Measurements from ENCODE around the gene ALAD.
A peak's percentile ranks its signal among the peaks of the same experiment; 100 is the strongest.

Gene ALAD

GRCh38 chr9:113350937-113351336, 50.1 kb downstream of the ALAD start:
- in situ Hi-C loops (cut with HindIII; ENCODE audit: low sequenced_read_pairs) = no loop called here
- H3K4me3 ChIP-seq (ENCODE audit: low read depth, low read length) = no peak overlapping the region
- TF ChIP-seq, protein P1, sequence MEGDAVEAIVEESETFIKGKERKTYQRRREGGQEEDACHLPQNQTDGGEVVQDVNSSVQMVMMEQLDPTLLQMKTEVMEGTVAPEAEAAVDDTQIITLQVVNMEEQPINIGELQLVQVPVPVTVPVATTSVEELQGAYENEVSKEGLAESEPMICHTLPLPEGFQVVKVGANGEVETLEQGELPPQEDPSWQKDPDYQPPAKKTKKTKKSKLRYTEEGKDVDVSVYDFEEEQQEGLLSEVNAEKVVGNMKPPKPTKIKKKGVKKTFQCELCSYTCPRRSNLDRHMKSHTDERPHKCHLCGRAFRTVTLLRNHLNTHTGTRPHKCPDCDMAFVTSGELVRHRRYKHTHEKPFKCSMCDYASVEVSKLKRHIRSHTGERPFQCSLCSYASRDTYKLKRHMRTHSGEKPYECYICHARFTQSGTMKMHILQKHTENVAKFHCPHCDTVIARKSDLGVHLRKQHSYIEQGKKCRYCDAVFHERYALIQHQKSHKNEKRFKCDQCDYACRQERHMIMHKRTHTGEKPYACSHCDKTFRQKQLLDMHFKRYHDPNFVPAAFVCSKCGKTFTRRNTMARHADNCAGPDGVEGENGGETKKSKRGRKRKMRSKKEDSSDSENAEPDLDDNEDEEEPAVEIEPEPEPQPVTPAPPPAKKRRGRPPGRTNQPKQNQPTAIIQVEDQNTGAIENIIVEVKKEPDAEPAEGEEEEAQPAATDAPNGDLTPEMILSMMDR (IDR thresholded peaks at IDR 0.05; ENCODE audit: low read depth, low read length, missing control alignments) = no peak
- no peak for DNase-seq (ENCODE audit: low read depth)

- TF ChIP-seq, protein P1 (IDR thresholded peaks at IDR 0.05; ENCODE audit: low read depth, low read length, missing control alignments) = no peak
- no peak for DNase-seq (ENCODE audit: low read depth)
- no peak overlapping the region for H3K4me3 ChIP-seq (ENCODE audit: low read depth, low read length)
- in situ Hi-C loops (cut with HindIII; ENCODE audit: low sequenced_read_pairs) = no loop called here
These were observed 50.9 kb downstream of the ALAD start for GRCh38 chr9:113350107-113350661.

DNA sequence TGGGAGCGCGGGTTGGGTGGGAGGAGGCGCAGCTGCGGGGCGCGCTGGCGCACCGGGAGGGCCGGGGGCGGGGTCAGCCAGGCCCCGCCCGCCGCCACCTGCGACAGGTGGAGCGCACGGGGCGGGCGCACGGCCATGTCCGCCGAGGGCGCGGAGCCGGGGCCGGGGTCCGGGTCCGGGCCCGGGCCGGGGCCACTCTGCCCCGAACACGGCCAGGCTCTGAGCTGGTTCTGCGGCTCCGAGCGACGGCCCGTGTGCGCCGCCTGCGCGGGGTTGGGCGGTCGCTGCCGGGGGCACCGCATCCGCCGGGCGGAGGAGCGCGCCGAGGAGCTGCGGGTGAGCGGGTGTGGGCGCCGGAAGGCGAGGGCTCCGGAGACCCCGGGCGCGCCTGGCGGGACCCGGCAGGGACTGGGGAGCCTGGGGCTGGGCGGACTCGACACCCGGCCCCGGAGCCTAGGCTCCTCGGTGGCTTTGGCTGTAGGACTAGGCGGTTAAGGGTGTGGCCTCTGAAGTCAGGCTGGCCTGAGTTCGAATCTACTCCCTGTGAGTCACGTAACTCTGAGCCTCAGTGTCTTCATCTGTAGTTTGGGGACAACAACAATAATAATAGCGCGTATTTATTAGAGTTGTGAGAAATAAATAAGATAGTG, 51.5 kb downstream of the ALAD start, which contains the start of gene BSPRY:
TSS of gene BSPRY (plus strand) at position 97 of the 650 bp plus-strand sequence. CDS start at position 136, 39 bp downstream.
- H3K4me3 ChIP-seq (ENCODE audit: low read depth, low read length) = peak within 1 kb of the TSS; percentile 16
- TF ChIP-seq, protein P1 (IDR thresholded peaks at IDR 0.05; ENCODE audit: low read depth, low read length, missing control alignments) = no peak
- in situ Hi-C loops (cut with HindIII; ENCODE audit: low sequenced_read_pairs) = no loop called here
- no peak for DNase-seq (ENCODE audit: low read depth)

DNA sequence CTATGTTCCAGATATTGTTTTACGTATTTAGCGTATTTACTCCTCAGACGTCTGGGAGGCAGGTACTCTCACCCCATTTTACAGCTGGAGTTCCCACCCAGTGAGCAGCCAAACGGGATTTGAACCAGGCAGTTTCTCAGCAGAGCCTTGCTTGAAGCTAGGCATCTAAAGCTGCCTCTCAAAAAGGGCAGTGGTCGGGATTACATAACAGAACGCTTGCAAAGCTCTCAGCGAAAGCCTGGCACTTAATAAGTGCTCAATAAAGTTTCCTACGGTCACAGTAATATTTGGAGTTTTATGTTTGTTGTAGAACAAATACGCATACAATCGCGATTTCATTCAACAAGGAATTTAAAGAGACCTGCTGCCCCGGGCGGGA, 52.0 kb downstream of the ALAD start:
- no peak for DNase-seq (ENCODE audit: low read depth)
- TF ChIP-seq, protein P1 (IDR thresholded peaks at IDR 0.05; ENCODE audit: low read depth, low read length, missing control alignments) = no peak
- H3K4me3 ChIP-seq (ENCODE audit: low read depth, low read length) = no peak overlapping the region
- in situ Hi-C loops (cut with HindIII; ENCODE audit: low sequenced_read_pairs) = no loop called here

DNA sequence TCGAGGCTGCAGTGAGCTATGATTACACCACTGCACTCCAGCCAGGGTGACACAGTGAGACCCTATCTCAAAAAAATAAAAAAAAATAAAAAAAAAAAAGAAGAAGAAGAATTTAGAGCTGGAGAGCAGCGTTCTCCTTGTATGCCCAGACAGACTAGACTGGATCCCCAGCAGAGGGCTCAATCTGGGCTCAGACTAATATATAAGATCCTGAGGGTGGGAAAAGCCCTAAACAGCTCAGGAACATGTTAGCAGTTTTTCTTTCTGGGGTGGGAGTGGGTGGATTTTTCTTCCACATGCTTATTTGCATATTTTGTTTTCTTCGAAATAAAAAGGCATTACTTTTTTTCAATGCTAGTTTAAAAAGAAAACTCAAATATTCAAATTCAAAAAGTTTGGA, 52.6 kb downstream of the ALAD start:
- DNase-seq (ENCODE audit: low read depth) = no peak

DNA sequence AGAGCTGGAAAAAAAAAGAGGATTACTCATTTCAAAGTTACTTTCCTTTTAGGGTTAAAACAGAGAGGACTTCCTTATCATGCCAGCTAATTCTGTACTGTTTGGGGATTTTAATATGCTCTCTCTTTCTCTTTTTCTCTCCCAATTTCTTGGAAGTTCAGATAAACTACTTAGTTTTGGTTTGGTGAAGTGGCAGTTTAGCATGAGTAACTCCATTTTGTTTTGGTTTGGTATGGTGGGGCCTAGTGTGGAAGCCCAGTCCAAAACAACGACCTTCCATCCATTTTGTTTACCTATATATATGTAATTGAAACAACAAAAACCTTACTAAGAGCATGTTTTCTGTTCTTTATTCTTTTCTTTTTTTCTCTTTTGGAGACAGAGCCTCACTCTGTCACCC, 55.4 kb downstream of the ALAD start:
- no peak overlapping the region for H3K4me3 ChIP-seq (ENCODE audit: low read depth, low read length)
- DNase-seq (ENCODE audit: low read depth) = no peak
- in situ Hi-C loops (cut with HindIII; ENCODE audit: low sequenced_read_pairs) = no loop called here
- TF ChIP-seq, protein P1 (IDR thresholded peaks at IDR 0.05; ENCODE audit: low read depth, low read length, missing control alignments) = no peak

More for the DNA sequence above, 52.6 kb downstream of the ALAD start:
- no peak overlapping the region for H3K4me3 ChIP-seq (ENCODE audit: low read depth, low read length)
- in situ Hi-C loops (cut with HindIII; ENCODE audit: low sequenced_read_pairs) = no loop called here
- TF ChIP-seq, protein P1 (IDR thresholded peaks at IDR 0.05; ENCODE audit: low read depth, low read length, missing control alignments) = no peak

Measured in astrocyte of the cerebellum (primary cell).